ENCODE data around the gene GTF2F2.
"Not testable (repeated sequence)": the region's sequence is repeated elsewhere in the genome, so short reads cannot be mapped to it uniquely, and the experiment has no call there.

GTF2F2 gene

GRCh38 chr13:45178349-45179162, 58.2 kb downstream of the GTF2F2 start:
- DNase-seq (ENCODE audit: low spot score), result no peak

DNA sequence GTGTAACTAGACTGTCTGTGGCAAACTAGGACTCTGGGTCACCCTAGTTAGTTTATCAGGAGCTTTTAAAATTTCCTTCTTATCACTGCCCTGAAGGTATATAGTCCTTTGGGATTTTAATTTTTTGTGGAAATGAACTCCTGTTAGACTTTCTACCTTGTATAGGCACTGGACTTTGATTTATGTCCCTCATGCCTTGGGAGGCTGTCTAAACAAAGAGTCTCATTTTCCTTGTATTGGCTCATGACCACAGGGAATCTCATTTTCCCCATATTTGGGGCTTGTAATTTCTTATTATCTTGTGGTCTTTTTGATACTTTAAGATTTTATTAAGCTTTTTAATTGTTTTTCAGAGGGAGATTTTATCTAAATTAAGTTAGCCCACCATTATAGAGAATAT, 59.1 kb downstream of the GTF2F2 start:
- DNase-seq (ENCODE audit: low spot score), result no peak

DNA sequence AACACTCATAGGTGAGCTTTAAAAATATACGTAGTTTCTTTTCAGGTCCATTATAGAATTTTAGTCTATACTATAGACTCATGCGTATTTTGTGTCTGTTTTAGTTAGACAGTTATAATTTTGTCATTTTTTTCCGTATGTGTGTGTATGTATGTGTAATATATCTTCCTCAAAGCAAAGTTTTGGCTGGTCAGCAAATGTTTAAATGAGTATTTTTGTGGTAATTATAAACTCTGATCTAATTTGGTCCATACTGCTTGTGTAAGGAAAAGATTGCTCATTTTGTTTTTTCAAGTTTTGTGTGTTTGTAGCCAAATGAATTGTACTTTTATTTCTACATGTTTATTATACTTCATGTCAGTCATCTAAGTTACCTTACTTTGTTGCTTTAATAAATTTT, 60.0 kb downstream of the GTF2F2 start:
- no peak for DNase-seq (ENCODE audit: low spot score)

- no peak for DNase-seq (ENCODE audit: low spot score)
Measured at GRCh38 chr13:45180713-45181601, 60.6 kb downstream of the GTF2F2 start.

DNA sequence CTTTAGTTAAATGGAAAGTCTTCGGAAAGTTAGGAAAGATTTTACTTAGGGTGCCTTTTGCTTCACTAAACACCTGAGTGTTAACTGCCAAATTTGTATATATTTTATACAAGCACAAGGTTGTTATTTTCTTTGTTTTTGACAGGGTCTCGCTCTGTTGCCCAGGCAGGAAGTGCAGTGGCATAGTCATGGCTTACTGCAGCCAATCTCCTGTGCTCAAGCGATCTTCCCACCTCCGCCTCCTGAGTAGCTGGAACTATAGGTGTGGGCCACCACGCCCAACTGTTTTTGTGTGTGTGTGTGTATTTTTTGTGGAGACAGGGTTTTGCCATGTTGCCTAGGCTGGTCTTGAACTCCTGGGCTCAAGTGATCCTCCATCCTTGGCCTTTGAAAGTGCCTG, 64.4 kb downstream of the GTF2F2 start:
- DNase-seq (ENCODE audit: low spot score), result no peak

DNA sequence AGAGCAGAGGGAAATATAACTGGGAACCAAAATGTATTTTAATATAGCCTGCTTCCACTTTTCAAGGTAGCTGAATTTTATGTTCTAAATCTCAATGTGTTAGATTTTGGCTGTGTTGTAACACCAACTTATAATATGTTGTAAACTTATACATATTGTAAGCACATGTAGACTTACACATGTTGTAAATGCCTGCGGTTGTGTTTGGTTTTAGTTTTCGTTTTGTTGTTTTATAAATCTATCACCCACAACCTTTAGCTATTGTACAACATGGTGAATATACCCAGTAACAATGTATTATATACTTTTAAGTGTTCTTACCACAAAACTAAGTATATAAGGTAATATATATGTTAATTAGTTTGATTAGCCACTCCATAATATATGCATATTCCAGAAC, 65.0 kb downstream of the GTF2F2 start:
- DNase-seq (ENCODE audit: low spot score), result no peak

DNA sequence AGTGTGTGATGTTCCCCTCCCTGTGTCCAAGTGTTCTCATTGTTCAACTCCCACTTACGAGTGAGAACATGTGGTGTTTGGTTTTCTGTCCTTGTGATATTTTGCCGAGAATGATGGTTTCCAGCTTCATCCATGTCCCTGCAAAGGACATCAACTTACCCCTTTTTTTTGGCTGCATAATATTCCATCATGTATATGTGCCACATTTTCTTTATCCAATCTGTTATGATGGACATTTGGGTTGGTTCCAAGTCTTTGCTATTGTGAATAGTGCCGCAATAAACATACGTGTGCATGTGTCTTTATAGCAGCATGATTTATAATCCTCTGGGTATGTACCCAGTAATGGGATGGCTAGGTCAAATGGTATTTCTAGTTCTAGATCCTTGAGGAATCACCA, 68.8 kb downstream of the GTF2F2 start:
- not testable (repeated sequence) for DNase-seq (ENCODE audit: low spot score)

DNA sequence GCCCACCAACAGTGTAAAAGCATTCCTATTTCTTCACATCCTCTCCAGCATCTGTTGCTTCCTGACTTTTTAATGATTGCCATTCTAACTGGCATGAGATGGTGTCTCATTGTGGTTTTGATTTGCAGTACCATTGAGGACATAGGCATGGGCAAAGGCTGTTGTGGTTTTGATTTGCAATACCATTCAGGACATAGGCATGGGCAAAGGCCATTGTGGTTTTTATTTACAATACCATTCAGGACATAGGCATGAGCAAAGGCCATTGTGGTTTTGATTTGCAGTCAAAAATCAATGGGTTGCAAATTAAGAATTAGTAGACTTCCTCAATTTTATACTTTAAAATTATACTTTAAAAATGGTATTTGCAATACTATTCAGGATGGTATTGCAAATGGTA, 69.2 kb downstream of the GTF2F2 start:
- DNase-seq (ENCODE audit: low spot score), result not testable (repeated sequence)

DNA sequence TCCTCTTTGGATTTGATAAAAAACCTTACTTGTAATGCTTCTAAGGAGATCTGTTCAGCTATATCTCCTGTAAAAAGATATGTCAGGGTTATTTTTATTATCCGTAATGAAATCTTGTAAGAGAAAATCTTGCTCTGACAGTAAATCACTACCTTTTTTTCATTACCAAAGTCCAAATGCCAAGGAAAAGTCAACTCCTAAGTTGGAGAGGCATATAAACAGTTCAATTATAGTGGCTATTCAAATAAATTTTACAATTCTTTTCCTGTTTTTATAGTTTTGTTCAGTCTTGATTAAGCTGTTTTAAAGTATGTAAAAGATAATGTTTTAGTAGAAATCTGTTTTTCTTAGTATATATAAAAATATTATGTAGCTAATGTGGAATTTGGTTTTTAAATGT, 71.6 kb downstream of the GTF2F2 start:
- DNase-seq (ENCODE audit: low spot score), result no peak

- DNase-seq (ENCODE audit: low spot score), result peak; percentile 72
Measured at GRCh38 chr13:45194081-45194939, 74.0 kb downstream of the GTF2F2 start.

- DNase-seq (ENCODE audit: low spot score), result no peak
Measured at GRCh38 chr13:45195421-45195820, 75.1 kb downstream of the GTF2F2 start.

GRCh38 chr13:45196096-45196495, 75.8 kb downstream of the GTF2F2 start:
- no peak for DNase-seq (ENCODE audit: low spot score)

DNA sequence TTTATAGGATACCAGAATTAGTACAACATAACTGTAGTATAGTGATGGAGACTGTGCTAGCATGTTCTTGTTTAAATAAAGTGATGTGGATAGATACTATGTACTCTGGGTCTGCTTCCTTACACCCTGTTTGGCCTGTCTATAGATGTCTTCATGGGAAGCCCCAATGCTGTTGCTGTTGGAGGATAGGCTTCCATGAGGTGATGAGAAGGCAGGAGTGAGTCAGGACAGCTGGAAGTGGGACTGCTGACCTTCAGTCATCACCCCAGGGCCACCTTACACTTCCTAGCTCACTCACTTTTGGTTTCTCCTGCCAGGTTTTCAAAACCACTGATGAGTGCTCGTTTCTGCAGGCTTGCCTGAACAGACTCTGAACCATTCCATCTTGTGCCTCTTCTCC, 76.3 kb downstream of the GTF2F2 start:
- no peak for DNase-seq (ENCODE audit: low spot score)

GRCh38 chr13:45198041-45198440, 77.7 kb downstream of the GTF2F2 start:
- no peak for DNase-seq (ENCODE audit: low spot score)

DNA sequence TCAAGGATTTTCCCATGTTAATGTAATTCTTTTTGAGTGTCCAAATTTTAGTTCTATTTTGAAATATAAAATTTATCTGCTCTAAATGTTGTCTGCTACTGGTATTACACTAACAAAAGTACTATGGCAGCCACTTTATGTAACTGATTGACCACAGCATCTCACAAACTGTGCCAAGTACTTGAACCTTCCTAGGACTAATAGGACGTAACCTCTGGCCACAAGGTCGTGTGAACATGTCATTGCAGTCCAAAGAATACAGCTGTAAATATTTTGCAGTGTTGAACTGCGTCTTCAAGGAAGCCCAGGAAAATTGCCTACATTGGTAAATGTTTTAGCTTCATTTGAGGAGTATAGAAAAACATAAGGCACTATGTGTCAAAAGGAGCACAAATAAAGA, 78.6 kb downstream of the GTF2F2 start:
- no peak for DNase-seq (ENCODE audit: low spot score)

DNA sequence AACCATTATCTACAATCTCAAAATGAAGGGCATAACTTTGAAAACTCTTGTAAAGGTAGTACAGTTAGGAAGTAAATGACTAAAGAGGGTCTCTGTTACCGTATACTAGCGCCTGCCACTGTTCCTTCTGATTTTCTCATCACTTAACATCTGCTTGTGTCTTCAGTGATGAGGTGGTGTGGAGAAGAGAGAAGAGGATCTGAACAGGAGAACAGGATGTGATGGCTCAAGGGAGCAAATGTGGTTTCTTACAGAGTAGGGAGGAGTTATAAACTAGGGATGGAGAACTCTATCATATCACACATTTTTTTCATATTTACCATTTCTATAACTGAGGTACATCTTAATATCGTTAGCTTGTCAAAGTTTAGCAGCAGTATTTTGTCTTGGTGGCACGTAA, 79.4 kb downstream of the GTF2F2 start:
- no peak for DNase-seq (ENCODE audit: low spot score)

DNA sequence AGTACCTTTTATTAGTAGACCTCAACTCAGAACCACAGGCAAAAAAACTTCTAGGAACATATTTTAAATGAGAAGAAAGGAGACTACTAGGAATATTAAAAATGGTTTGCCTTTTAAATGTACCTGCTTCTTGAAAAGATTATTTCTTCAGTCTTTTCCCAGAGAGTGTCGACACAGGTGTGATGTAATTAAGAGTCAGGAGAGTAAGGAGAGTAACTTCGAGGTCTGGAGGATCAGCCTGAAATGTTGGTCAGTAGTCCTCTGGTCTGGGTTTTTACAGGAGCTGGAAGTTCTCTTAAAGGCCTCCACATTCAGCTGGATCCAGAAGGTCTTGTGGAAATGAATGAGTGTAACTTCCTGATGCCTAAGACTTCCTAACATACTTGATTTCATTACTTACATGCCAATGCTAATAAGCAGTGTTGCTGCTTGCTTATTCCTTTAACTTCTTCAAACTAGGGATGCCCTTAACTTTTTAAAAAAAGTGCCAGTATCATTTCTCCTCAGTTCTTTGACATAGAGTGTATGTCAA, 80.5 kb downstream of the GTF2F2 start, which contains the start of gene KCTD4:
KCTD4 (minus strand) TSS at position 345 of the 532 bp plus-strand sequence. CDS start 6,478 bp downstream, outside the sequence.
- no peak for DNase-seq (ENCODE audit: low spot score)

DNA sequence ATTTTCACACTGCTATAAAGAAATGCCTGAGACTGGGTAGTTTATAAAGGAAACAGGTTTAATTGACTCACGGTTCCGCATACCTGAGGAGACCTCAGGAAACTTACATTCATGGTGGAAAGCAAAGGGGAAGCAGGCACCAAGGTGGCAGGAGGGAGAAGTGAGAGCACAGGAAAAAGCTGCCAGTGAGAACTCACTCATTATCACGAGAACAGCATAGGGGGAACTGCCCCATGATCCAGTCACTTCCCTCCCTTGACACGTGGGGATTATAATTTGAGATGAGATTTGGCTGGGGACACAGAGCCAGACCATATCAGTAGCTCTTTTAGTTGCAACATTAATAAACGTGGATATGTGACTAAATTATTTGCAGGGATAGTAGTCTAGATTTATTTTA, 84.8 kb downstream of the GTF2F2 start:
- DNase-seq (ENCODE audit: low spot score), result no peak

DNA sequence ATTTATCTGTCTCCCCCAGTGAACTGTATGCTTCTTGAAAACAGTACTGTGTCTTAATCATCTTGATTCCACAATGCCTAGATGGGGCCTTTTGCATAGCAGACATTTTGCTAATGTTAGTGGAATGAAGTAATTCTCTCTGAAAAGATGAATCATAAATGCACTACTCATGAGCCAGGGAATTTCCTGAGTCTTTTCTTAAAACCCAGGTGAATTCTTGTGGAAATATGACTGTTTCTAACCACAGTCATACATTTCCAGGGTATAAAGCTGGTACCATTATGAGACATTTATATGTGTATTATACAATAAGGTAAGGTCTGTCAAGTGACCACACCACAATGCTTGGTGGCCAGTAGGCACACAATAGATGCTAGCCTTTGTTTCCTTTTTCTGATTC, 86.0 kb downstream of the GTF2F2 start:
- no peak for DNase-seq (ENCODE audit: low spot score)

- DNase-seq (ENCODE audit: low spot score), result no peak
Measured at GRCh38 chr13:45207319-45207718, 87.0 kb downstream of the GTF2F2 start.

DNA sequence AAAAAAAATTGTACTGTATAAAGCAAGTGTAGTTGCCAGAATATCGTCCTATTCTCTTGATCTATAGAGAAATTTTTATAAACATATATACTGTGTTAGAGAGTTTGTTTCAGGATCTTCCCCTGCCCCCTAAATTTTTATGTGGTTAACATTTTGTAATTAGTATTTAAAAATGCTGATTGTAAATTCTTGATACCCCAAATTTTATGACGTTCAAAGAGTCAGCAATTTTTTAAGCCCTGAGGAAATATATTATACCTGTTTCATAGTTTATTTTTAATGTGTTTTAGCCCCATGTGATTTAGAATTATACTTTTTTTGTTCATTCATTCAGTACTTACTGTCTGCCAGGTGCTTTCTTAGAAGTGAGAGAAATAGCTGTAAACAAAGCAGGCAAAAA, 87.8 kb downstream of the GTF2F2 start:
- DNase-seq (ENCODE audit: low spot score), result no peak

- DNase-seq (ENCODE audit: low spot score), result no peak
Measured at GRCh38 chr13:45209229-45209628, 88.9 kb downstream of the GTF2F2 start.
